ENCODE measurements around the gene PRR14. TPM values are rescaled to one million over a fixed set of nuclear protein-coding genes. Genes with fewer than 3 reads are reported as not detected.

PRR14 gene
- total and polyA plus RNA-seq, 4 donors: 16.0 to 63.2 (median 52.5) TPM

GRCh38 chr16:30603945-30604315 lies 46.8 kb upstream of the PRR14 start:
- Histone ChIP-seq H3K4me1 (ENCODE audit: control insufficient read depth in 5 of 5, insufficient read depth in 5 of 5, low read length in 5 of 5) (peaks cover 0 to 4% (median under 1%) of the 10 kb centered on the region in 5 donors), H3K4me3 (no peak overlapping the region), H3K9me3 (ENCODE audit: control insufficient read depth in 4 of 4, insufficient read depth in 3 of 4, low read length in 3 of 4) (no peaks in the 10 kb centered on the region), H3K27me3 (ENCODE audit: control insufficient read depth in 3 of 3, insufficient read depth in 3 of 3, low read length in 2 of 3) (no peaks in the 10 kb centered on the region), H3K27ac (ENCODE audit: low read depth in 1 of 2, low read length in 1 of 2) (no peak overlapping the region), H3K9ac (ENCODE audit: insufficient read depth in 1 of 2, low read length in 2 of 2) (no peak overlapping the region), H3K36me3 (ENCODE audit: control insufficient read depth in 4 of 4, insufficient read depth in 4 of 4, low read length in 4 of 4) (peaks cover 11 to 19% (median 17%) of the 10 kb centered on the region in 4 donors)
- ATAC-seq (ENCODE audit: insufficient read depth, low FRiP score) (no peak), DNase-seq (no peak)
- WGBS, 2 donors: 87 to 93% methylated on average over 7 of the region's 7 CpGs
- TF ChIP-seq, protein P1, sequence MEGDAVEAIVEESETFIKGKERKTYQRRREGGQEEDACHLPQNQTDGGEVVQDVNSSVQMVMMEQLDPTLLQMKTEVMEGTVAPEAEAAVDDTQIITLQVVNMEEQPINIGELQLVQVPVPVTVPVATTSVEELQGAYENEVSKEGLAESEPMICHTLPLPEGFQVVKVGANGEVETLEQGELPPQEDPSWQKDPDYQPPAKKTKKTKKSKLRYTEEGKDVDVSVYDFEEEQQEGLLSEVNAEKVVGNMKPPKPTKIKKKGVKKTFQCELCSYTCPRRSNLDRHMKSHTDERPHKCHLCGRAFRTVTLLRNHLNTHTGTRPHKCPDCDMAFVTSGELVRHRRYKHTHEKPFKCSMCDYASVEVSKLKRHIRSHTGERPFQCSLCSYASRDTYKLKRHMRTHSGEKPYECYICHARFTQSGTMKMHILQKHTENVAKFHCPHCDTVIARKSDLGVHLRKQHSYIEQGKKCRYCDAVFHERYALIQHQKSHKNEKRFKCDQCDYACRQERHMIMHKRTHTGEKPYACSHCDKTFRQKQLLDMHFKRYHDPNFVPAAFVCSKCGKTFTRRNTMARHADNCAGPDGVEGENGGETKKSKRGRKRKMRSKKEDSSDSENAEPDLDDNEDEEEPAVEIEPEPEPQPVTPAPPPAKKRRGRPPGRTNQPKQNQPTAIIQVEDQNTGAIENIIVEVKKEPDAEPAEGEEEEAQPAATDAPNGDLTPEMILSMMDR (IDR thresholded peaks at IDR 0.05; ENCODE audit: control extremely low read depth, extremely low read depth): no peak

- Histone ChIP-seq H3K27me3 (ENCODE audit: control insufficient read depth in 3 of 3, insufficient read depth in 3 of 3, low read length in 2 of 3) (no peaks in the 10 kb centered on the region), H3K9me3 (ENCODE audit: control insufficient read depth in 4 of 4, insufficient read depth in 3 of 4, low read length in 3 of 4) (no peaks in the 10 kb centered on the region), H3K27ac (ENCODE audit: low read depth in 1 of 2, low read length in 1 of 2) (no peak overlapping the region), H3K9ac (ENCODE audit: insufficient read depth in 1 of 2, low read length in 2 of 2) (no peak overlapping the region), H3K36me3 (ENCODE audit: control insufficient read depth in 4 of 4, insufficient read depth in 4 of 4, low read length in 4 of 4) (peaks cover 11 to 19% (median 17%) of the 10 kb centered on the region in 4 donors), H3K4me3 (no peak overlapping the region), H3K4me1 (ENCODE audit: control insufficient read depth in 5 of 5, insufficient read depth in 5 of 5, low read length in 5 of 5) (peaks cover 0 to 9% (median 2%) of the 10 kb centered on the region in 5 donors)
- ATAC-seq (ENCODE audit: insufficient read depth, low FRiP score) (no peak), DNase-seq (no peak)
- 93 to 94% methylated on average over 49 of the region's 49 CpGs for WGBS, 2 donors
- TF ChIP-seq, protein P1 (IDR thresholded peaks at IDR 0.05; ENCODE audit: control extremely low read depth, extremely low read depth): no peak
Observed at GRCh38 chr16:30604316-30604947, 46.3 kb upstream of the PRR14 start.

DNA sequence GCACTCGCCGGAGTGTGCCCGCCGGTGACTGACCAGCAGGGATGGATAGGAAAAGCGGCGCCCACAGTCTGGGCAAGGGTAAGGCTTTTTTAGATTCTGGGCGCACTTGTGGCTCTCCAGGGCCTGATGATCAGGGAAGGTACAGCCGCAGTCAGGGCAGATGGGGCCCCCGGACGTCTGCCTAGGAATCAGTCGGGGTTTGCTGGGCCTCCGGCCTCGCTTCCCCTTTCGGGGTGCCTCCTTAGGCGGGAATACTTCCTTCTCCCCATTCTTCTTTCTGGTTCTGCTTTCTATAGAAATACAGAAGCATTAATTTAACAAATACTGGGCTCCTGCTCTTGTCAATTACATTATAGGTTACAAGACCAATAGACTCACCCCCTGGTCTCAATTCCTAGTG lies 45.6 kb upstream of the PRR14 start:
- Histone ChIP-seq H3K27ac (ENCODE audit: low read depth in 1 of 2, low read length in 1 of 2) (no peak overlapping the region), H3K4me1 (ENCODE audit: control insufficient read depth in 5 of 5, insufficient read depth in 5 of 5, low read length in 5 of 5) (peaks cover 0 to 9% (median 2%) of the 10 kb centered on the region in 5 donors)
- no peak for DNase-seq

More for the DNA sequence above, 45.6 kb upstream of the PRR14 start:
- Histone ChIP-seq H3K9me3 (ENCODE audit: control insufficient read depth in 4 of 4, insufficient read depth in 3 of 4, low read length in 3 of 4) (no peaks in the 10 kb centered on the region), H3K4me3 (no peak overlapping the region), H3K27me3 (ENCODE audit: control insufficient read depth in 3 of 3, insufficient read depth in 3 of 3, low read length in 2 of 3) (no peaks in the 10 kb centered on the region), H3K36me3 (ENCODE audit: control insufficient read depth in 4 of 4, insufficient read depth in 4 of 4, low read length in 4 of 4) (peaks cover 11 to 24% (median 17%) of the 10 kb centered on the region in 4 donors), H3K9ac (ENCODE audit: insufficient read depth in 1 of 2, low read length in 2 of 2) (no peak overlapping the region)
- WGBS, 2 donors: 61 to 76% methylated on average over 14 to 15 of the region's 15 CpGs
- TF ChIP-seq, protein P1 (IDR thresholded peaks at IDR 0.05; ENCODE audit: control extremely low read depth, extremely low read depth): no peak
- no peak for ATAC-seq (ENCODE audit: insufficient read depth, low FRiP score)

Data from lung (tissue), 12 donors.